OCI-M1 (cell line): Measurements from ENCODE around the gene AADAT.
"Not testable (repeated sequence)": the region's sequence is repeated elsewhere in the genome, so short reads cannot be mapped to it uniquely, and the experiment has no call there.

Experiments
- DNase-seq: peaks from one replicate; lab custom pipeline; 2025; lab: John Stamatoyannopoulos, UW

Gene AADAT

DNA sequence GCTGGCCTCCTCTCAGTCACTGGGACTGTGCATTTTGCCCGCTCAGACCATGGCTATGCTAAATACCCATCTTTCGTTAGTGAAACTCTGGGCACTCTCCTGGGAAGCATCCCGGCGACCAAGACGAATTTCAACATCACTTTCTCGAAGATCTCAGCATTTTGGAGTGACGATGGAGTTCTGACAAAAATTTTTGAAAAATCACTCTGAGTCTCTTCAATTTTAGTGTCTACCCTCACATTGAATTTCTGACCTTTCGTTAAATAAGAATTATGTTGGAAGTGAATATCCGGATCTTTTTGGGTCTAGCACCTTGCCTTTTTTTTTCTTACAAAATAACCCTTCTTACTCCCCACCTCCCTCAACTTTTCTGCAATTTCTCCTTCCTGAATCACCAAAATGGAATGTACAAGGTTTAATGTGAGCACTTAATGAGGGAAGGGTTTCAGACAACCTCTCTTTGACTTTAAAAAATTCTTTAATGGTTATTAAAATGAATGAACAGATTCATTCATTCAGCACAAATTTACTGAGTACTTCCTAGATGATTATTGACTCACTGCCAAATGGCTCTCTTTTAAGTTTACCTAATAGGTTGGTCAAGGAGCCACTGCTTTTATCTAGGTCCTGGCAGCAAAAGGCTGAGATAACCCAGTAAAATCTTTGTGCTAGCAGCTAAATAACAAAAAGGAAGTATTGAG is 746 bp upstream of the AADAT start:
- no peak for DNase-seq

DNA sequence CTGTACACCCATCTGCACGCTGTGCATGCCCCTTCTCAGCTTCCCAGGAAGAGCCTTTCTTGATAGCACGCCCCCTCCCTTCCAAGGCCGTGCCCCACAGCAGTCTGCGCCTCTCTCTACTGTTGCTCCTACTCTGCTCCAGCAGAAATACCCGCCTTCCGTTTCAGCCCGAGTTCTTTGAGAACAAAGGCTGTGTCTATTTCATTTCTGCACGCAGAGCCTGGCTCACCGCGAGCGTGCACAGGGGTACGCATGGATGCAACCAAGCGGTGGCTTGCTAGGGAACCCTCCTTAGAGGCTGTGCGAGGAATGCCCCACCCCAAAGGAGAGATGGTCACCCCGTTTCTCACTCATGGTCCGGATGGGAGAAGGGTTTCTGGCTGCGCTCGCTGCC is 485 bp downstream of the AADAT start:
- peak; percentile 25 for DNase-seq

DNA sequence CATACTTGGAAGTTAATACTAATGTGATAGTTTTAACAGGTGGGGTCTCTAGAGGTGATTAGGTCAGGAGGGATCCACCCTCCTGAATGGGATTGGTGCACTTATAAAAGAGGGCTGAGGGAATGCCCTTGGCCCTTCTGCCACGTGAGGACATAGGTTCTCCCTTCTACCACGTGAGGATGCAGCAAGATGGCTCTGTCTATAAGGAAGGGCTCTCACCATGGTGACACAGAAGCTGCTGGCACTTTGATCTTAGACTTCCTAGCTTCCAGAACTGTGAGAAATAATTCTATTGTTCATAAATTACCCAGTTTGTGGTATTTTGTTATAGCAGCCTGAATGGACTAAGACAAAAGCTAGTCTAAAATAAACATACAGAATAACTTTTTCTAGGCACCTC is 1.0 kb downstream of the AADAT start:
- DNase-seq, result no peak

DNA sequence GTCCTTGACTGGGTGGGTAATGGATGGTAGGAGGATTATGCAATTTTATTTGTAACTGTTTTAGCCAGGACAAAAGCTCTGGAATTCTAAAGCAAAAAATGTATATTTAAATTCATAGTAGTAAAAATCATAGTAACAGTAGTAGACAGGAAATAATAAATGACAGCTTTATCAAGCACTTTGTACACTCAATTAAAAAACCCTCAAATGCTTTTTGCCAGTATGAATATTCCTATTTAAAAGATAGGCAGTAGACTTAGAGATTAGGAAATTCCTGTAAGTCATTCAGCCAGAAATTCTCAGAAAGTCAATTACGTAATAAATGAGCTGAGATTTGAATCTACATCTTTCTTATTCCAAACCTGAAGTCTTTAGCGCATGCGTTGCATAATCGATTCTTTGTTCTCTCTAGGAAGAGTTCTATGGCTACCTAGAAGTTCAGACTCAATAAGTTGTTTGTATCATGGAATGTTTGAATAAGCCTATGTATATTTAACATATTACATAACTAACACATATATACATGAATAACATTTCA is 2.5 kb downstream of the AADAT start:
- peak; percentile 63 for DNase-seq

DNA sequence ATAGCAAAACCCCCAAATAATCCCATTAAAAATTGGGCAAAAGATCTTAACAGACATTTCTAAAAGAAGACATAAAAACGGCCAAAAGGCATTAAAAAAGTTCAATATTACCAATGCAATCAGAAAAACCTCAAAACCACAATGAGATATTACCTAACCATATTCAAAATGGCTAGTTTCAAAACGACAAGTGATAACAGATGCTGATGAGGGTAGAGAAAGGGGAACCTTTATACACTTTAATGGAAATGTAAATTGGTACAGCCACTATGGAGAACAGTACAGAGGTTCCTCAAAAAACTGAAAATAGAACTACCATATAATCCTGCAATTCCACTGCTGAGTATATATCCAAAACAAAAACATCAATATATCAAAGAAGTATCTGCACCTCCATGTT is 6.2 kb downstream of the AADAT start:
- DNase-seq, result peak; percentile 56

DNA sequence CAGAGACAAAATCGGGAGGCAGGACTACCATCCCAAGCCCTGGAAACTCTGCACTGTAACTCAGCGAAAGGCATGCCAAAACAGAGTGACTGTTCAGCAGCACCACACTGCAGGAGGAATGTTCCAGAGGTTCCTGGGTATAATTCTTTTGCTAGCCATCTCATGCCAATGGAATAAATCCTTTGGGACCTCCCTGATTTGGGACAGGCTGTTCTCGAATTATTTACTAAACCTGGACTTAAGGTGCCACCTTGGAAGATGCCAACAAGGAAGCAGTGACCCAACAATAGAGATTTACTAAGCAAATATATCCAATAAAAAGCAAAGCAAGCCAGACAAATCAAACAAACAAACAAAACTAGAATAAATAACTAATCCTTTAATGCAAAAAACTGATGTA is 9.3 kb downstream of the AADAT start:
- DNase-seq, result no peak

DNA sequence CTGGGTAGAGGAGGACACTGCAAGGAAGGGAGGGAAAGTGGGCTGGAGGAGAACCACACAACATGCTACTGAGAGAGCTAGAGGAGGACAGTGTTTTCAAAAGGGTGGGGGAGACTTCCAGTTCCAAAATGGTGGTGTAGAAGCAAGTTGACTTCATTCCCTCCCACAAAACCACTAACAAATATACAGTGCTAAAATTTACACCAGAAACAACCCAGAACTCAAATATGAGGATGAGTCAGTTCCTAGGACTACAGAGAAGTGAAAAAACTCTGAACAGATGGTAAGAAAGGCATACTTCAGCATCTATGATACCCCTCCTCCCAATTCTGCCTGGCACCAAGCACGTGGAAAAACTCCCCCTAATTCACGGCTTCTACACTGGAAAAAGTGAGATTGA is 9.8 kb downstream of the AADAT start:
- DNase-seq, result no peak

DNA sequence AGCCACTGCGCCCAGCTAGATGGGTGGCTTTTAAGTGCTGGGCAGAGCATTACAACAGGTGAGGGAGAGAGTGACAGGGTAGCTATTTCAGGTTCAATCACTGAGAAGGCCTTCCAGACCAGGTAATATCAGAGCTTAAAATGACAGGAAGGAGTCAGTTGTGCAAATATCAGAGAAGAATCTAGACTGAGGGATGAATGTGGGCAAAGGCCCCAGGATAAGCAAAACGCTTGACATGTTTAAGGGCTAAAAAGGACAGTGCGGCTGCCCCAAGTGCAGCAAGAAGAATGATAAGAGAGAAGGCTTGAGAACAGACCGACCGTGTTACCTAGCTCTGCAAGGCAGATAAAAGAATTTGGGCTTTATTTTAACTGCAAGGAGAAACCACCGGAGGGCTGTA is 18.6 kb downstream of the AADAT start:
- no peak for DNase-seq

DNA sequence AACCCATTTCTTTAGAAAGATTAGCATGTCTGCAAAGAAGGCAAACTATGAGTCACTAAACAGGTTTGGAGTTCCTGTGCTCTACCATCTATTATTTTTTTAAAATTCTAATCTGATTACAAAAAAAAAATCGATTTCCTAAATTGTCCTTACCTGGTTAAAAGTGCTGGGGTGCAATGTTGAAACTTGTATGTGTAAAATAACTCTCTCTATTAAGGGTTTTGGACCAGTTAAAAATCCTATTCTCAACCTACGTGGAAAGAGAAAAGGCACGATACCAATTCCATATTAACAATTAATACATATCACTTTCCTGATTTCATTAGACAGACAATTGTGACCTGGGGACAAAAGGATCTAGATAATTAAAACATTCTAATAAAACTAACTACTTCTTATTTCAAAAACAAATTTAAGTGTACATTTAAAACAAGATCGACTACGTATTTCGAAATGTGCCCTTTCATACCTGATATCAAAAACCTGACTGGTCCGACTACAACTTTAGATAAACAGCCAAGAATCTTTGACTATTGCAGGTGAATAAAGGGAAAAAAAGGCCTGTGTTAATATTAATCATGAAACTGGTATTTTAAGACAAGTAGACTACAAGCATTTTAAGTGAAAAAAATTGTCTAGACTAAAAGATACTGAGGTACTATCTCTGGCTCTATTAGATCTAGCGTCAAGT is 21.2 kb downstream of the AADAT start:
- no peak for DNase-seq

DNA sequence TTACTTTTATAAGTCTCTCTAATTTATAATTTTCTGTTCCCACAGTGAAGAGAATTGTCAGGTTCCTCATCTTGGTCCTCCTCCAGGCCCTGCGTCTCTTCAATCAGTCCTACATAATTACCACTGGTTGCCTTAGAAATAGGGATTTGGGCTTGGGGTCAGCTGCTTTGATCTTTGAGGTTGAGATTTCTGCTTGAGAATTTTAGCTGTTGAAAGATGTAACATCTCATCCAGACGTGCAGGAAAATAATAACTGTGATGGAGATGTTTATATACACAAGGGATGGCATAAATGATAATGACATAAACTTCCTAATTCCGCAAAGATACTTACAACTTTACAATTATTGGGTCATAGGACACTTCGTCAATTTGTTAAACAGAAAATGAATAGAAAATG is 30.3 kb downstream of the AADAT start:
- DNase-seq, result no peak

DNA sequence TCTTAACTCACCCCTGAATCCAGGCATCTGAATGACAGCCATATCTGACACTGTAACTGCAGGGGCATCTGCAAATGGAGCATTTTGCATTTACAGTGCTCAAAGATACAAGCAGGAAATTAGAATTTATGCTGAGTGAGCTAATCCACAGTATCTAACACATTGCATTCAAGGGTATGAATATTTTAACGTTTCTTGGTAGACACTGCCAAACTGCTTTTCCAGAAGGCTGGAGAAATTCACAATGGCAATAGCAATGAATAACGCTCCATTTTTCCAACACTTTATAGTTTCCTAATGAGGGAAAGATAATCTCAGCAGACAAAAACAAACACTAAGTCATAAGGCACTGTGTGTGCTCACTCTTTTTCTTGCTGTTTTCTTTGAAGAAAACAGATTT is 30.9 kb downstream of the AADAT start:
- DNase-seq, result no peak

DNA sequence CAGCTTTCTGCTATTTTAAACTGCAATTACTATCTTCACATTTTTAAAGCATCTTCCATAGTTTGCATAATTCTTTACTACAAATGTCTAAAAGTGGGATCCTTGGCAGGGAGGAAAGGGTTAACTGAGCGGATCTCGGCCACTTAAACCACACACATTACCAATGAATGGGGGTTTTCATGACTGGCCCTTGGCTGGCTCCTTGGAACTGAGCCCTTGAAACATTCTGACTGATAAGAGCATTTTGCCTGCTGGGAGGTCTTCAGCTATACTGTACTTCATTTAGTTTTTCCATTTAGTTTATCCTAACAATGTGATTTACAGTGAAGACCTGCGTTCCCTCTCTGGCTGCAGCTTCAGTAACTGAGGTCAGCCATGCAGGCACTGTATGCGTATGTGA is 31.9 kb downstream of the AADAT start:
- no peak for DNase-seq

DNA sequence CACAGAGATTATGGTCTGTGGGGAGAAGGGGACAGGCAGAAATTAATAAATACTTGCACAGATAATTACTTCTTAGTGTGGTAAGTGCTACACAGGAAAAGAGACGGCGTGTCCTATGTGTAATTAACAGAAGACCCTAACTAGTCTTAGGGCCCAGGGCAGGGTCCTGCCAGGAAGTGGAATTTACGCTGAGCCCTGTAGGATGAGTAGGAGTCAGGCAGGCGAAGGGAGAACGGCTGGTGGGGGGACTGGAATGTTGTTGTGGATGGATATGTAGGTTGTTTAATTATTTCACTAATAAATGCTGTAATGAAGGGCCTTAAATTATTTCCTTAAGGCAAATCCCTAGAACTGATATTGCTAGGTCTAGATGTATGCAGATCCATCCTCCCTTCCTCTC is 36.8 kb downstream of the AADAT start:
- no peak for DNase-seq

DNA sequence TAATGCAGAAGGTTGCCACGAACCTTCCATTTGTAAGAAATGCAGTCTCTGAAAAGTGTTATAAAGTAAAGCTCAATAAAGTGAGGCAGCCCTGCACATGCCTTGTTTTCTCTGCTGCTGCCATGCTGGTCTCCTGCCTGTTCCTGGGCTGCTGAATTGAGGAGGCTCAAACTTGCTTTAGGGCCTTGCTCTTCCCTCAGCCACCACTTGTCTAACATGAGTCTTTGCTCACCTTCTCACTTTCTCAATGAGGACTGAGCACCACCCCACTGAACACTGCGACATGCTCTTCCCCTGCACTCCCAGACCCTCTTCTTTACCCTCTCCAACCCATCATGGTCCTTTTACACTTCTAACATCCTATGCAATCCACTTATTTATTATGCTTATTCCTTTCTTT is 38.4 kb downstream of the AADAT start:
- no peak for DNase-seq

DNA sequence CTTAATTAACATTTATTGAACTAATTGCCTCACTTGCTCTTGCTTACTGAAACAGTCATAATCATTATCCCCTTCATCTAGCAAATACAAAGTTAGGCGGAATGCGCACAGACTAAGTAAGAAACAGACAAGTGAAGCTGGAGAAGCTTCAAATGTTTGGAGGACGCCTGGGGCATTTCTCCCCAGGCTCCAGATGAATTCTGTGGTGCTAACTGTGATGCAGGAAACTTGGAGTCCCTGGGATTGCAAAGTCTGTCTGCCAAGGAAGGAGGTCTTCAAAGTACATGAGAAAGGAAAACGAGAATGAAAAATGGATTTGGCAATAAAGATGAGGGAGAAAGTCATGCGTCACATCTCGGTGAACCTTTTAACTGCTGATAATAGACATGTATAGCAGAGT is 40.0 kb downstream of the AADAT start:
- no peak for DNase-seq

DNA sequence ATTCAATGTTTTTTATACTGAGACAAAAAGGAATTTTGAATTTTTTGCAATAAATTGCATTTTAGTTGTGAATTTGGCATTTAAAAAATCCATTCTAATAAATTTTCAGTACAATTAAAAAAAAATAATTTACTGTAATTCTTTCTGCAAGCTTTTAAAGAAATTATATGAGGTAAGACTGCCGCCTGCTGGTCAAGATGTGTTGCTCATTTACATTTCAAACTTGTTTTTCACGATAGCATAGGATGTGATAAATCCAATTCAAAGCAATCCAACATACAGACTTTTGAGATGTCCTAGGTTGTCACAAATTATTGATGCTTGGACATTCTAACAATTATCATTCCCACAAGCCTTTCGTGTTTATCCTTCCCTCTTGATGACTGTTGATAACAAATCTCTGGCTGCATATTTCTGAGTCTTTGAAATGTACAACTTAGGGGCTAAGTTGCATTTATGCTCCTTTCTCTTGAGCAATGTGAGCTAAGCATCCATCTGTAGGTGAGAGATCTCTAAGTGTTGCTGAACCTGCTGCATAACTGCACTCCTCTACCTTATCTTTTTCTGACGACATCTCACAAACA is 41.9 kb downstream of the AADAT start:
- DNase-seq, result peak; percentile 86

DNA sequence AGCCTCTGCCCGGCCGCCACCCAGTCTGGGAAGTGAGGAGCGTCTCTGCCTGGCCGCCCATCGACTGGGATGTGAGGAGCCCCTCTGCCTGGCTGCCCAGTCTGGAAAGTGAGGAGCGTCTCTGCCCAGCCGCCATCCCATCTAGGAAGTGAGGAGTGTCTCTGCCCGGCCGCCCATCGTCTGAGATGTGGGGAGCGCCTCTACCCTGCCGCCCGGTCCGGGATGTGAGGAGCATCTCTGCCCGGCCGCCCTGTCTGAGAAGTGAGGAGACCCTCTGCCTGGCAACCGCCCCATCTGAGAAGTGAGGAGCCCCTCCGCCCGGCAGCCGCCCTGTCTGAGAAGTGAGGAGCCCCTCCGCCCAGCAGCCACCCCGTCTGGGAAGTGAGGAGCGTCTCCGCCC is 43.6 kb downstream of the AADAT start:
- not testable (repeated sequence) for DNase-seq

DNA sequence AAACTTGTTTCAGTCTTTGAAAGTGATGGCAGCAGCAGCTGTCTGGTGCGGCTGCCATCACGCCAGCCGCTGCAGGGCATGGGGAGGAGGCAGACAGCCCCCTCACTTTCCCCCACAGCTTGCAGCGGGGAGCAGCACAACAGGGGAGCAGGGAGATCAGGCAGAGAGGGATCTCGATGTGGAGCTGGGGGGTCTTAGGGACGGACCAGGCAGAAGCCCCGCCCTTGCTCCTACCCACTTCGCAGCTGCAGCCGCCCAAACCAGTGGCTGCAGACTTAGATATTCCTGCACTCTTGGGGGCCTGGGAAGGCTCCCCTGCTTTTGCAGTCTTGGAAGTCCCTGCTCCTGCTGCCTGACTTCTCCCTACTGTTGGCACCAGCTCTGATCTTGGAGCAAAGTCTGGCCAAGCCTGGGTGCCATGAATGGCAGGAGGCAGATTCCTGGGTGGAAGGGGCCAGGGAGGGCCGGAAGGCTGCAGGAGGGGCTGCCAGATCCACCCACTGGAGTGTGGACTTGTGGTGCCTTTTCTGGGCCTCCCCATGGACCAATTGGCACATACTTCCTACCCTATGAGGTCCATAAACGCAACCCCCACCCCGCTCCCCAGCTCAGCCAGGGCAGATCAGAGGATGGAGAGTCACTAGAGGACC is 49.6 kb downstream of the AADAT start:
- no peak for DNase-seq

DNA sequence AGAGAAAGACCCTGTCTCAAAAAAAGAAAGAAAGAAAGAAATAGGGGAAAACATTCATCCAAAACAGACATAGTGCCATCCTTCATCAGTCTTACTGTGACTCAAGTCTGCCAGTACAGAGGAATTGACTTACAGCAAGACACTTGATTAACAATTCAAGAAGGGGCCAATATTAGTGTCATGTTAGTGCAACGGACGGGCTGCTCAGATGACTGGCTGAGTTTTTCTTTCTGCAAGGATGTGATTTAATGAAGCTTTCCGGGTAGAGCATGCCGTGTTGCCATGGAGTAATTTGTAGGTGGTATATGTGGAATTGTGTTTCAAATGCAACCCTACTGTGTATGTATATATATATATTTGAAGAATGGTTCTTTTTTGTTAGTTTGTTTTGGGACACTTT is 51.0 kb downstream of the AADAT start:
- DNase-seq, result no peak

DNA sequence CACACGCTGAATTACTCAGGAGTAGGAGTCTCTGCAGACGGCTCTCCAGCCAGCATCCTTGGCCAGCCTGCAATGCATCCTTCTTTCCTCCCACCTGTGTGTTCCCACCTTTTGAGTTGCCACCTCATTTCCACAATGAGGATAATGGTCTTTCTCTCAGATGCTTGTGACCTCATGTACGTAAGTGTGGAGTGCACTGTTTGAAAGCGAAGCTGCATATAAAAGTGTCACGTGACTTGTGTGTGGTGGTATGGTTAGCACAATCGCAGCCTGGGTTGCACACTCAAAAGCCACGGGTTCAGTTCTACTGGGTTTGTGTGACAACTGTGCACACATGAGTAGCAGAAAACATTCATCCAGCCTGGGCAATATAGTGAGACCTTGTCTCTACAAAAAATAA is 51.5 kb downstream of the AADAT start:
- no peak for DNase-seq

DNA sequence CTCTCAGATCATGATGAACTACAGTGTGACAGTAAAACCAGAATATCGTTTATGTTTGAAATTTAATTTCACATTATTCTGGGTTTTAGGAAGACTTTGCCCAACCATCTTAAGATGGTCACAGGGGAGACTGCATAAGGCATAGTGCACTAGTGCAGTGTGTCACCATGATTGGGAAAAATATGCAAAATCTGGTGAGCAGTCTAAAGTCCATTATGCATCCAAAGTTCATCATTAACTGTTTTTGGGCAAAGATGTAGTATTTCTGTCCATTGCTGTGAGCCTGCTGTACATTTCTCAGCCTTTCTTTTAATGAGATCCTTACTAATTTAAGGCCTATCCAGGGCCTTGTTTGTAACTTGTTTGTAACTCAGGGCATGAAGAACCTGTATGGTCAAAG is 52.3 kb downstream of the AADAT start:
- DNase-seq, result no peak

DNA sequence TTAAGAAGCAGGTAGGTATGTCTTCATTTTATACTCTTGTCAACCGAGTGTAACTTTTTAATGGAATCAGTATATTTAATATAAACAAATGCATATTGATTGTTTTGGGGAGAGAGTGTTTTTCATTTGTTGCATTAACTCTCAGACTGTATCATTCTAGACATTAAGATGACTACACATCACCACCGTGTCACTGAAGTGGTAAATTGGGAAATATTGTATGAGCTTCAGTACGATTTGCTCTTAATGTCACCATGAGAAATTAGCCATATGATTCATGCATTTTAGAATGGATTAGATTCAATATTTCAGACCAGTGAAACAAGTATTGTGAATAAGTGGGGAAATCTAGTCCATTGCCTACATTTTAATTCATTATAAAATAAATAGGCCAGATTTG is 53.9 kb downstream of the AADAT start:
- no peak for DNase-seq

DNA sequence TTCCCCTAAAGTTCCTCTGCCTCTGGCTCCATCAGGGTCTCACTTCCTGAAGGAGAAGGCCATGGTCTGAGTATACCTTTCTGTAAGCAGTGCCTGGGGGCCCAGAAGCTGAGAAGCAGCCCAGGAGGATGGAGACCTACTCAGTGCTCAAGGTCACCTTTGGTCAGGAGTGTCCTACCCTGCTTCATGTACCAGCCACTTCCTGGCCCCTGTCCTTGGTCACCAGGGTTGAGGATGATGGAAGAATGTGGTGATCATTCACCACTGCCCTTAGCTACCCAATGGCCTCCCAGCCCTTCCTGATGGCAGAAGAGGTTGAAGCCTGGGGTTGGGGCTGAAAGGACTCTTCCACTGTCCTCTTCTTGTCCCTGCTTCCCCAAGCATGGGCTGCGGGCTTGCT is 54.5 kb downstream of the AADAT start:
- DNase-seq, result no peak
